Activated T-helper 1 cell treated with anti-CD3 and anti-CD28 coated beads, Interleukin-12 subunit alpha, Interleukin-12 subunit beta, Interleukin-2, Interleukin-4 antibody, amounts not matched to agents 30 ng/mL and 10 ng/mL and 1 ng/mL, durations not matched to agents 14 hours and 24 hours and 36 hours (primary cell): Measurements from ENCODE around the gene FMNL2. TPM values are rescaled to one million over a fixed set of nuclear protein-coding genes. Genes with fewer than 3 reads are reported as not detected.
A peak's percentile ranks its signal among the peaks of the same experiment; 100 is the strongest.
"Not testable (repeated sequence)": the region's sequence is repeated elsewhere in the genome, so short reads cannot be mapped to it uniquely, and the experiment has no call there.

ENCODE experiments used
- DNase-seq: peaks from one replicate; pipeline ENCODE4 v3.0.0; 2021; ENCODE audit warnings: low spot score
- H3K27ac Mint-ChIP-seq: one replicate; pipeline ENCODE4 v1.8.0; 2021; ENCODE audit warnings: mild to moderate bottlenecking, mixed read lengths
- H3K27me3 Mint-ChIP-seq: one replicate; pipeline ENCODE4 v1.8.0; 2022; ENCODE audit warnings: mild to moderate bottlenecking, moderate library complexity, mixed read lengths; ENCODE audit not compliant: insufficient read depth
- H3K36me3 Mint-ChIP-seq: one replicate; pipeline ENCODE4 v1.8.0; 2021; ENCODE audit warnings: low read depth, mixed read lengths
- H3K4me1 Mint-ChIP-seq: one replicate; pipeline ENCODE4 v1.8.0; 2021; ENCODE audit warnings: low read depth, mixed read lengths
- H3K4me3 Mint-ChIP-seq: one replicate; pipeline ENCODE4 v1.8.0; 2021; ENCODE audit warnings: mild to moderate bottlenecking, moderate library complexity, mixed read lengths
- H3K9me3 Mint-ChIP-seq: one replicate; pipeline ENCODE4 v1.8.0; 2021; ENCODE audit warnings: mixed read lengths
- intact Hi-C: fragments of 100-400 bp; cut with micrococcal nuclease; formaldehyde crosslinking; loops from one replicate; pipeline ENCODE4 v1.15.1; 2024
- total RNA-seq: library from RNA; stranded (reverse); gene quantifications from 2 replicates; pipeline ENCODE4 v1.2.3, GENCODE V29; 2022

FMNL2 gene
- 14.8 and 16.1 TPM in 2 replicates for total RNA-seq

DNA sequence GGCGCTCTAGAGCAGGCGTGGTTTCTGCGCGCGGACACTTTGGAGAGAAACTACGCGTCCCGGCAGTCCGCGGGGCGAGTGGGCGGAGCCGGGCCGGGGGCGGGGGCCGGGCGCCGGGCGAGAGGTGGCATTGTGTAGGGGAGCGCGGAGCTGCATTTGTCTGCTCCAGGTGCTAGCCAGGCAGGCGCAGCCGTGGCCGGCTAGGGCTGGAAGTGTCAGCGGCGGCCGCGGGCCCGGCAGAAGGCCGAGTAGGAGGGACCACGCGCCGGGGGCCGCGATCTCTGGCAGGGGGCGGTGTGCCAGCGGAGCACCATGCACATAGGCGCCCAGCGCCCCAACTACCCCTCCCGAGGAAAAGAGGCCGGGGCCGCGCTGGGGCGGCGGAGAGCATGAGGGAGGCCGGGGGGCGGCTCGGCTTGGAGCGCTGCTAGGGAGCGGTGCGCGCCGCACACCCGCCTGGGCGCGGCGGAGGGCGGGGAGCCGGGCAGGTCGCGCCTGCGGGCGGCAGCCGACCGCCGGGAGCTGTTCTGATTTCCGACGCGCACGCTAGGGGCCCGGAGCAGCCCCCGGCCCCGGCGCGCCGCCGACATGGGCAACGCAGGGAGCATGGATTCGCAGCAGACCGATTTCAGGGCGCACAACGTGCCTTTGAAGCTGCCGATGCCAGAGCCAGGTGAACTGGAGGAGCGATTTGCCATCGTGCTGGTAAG, at the start of gene FMNL2:
TSS of gene FMNL2 (plus strand) at position 159 of the 710 bp plus-strand sequence.
- H3K4me1 Mint-ChIP-seq = peaks cover 27% of the 10 kb centered on the region
- H3K36me3 Mint-ChIP-seq = no peaks in the 10 kb centered on the region
- peak within 1 kb of the TSS; percentile 85 for H3K4me3 Mint-ChIP-seq
- peak within 1 kb of the TSS; percentile 56 for H3K27ac Mint-ChIP-seq
- intact Hi-C loops = loop anchor here (1.0 to 10.0 kb wide), 10 partner anchors 72 to 382 kb away; partner anchors contain the start of genes CACNB4 and PRPF40A
- peak; percentile 54 for DNase-seq
- peaks cover 48% of the 10 kb centered on the region for H3K27me3 Mint-ChIP-seq
- no peaks in the 10 kb centered on the region for H3K9me3 Mint-ChIP-seq

DNA sequence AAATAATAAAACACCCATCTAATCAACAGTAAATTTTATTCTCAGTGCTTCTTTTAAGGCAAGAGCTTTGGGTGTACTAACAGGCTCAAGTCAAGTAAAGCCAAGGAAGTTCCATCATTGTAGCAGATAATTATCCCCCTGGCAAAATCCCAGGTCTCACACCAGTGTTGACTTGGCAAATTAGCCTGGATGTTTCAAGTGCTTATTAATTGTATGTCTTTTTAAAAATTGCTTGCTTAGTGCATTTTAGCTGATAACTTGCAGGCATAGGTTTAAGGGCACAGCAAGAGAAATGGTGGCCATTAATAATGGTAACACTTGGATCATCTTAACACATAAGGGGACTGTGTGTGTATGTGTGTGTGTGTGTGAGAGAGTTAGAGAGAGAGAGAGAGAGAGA, 42.0 kb upstream of the FMNL2 start:
- H3K4me1 Mint-ChIP-seq = no peaks in the 10 kb centered on the region
- no peaks in the 10 kb centered on the region for H3K27me3 Mint-ChIP-seq
- DNase-seq = no peak
- H3K4me3 Mint-ChIP-seq = no peak overlapping the region
- H3K36me3 Mint-ChIP-seq = no peaks in the 10 kb centered on the region
- no peaks in the 10 kb centered on the region for H3K9me3 Mint-ChIP-seq
- no peak overlapping the region for H3K27ac Mint-ChIP-seq
- intact Hi-C loops = no loop called here

DNA sequence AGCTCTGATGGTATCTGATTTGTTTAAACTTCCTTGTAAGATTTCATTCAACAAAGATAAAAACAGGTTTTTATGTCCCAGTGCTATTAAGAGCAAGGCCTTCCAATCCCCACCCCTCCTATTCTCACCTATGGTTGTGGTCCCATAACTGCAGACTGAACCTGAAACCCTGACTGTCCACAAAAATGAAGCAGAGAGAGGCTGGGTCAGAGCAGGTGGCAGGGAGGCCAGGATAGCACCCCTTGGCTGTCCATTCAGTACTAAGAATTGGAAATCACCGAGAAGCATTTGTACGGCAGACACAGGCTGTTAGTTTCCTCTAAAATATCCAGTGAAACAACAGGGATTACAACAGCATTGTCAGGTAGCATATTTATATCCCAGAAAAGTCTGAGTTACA, 37.3 kb upstream of the FMNL2 start:
- H3K4me1 Mint-ChIP-seq = no peaks in the 10 kb centered on the region
- H3K27me3 Mint-ChIP-seq = peaks cover 9% of the 10 kb centered on the region
- no peak overlapping the region for H3K27ac Mint-ChIP-seq
- no peak overlapping the region for H3K4me3 Mint-ChIP-seq
- no peak for DNase-seq
- no peaks in the 10 kb centered on the region for H3K9me3 Mint-ChIP-seq
- H3K36me3 Mint-ChIP-seq = no peaks in the 10 kb centered on the region
- intact Hi-C loops = no loop called here

DNA sequence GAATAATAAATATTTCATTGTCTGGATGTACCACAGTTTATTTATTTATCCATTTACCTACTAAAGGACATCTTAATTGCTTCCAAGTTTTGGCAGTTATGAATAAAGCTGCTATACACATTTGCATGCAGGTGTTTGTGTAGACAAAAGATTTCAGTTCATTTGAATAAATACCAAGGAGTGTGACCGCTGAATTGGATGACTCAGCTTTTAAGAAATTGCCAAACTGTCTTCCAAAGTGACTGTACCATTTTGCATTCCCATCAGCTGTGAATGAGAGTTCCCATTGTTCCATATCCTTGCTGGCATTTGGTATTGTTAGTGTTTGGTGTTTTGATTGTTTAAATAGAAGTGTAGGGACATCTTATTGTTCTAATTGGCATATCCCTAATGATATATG, 36.2 kb upstream of the FMNL2 start:
- intact Hi-C loops = no loop called here
- DNase-seq = no peak
- no peaks in the 10 kb centered on the region for H3K4me1 Mint-ChIP-seq

DNA sequence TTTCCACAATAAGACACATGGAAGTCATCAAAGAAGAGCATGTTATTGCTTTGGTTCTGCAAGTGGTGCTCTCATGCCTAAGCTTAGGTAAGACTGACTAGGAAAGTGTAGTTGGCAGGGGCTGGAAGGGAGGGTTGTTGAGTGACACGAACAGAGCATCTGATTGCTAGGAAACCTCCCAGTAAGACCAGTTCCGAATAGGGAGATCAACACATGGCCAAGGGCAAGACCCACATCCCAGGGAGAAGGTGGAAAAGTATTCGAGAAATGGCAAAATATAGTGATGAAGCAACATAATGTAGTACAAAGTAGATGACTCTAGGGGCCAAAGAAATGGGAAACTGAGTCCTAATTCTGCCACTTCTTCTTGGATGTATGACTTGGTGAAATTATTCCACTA, 33.8 kb upstream of the FMNL2 start:
- H3K36me3 Mint-ChIP-seq = no peaks in the 10 kb centered on the region
- intact Hi-C loops = no loop called here
- H3K27me3 Mint-ChIP-seq = peaks cover 13% of the 10 kb centered on the region
- H3K4me3 Mint-ChIP-seq = no peak overlapping the region
- H3K27ac Mint-ChIP-seq = no peak overlapping the region
- H3K9me3 Mint-ChIP-seq = no peaks in the 10 kb centered on the region
- no peak for DNase-seq
- H3K4me1 Mint-ChIP-seq = no peaks in the 10 kb centered on the region

More for the DNA sequence above, 36.2 kb upstream of the FMNL2 start:
- Mint-ChIP-seq H3K36me3 (no peaks in the 10 kb centered on the region), H3K9me3 (no peaks in the 10 kb centered on the region), H3K27me3 (peaks cover 9% of the 10 kb centered on the region), H3K4me3 (no peak overlapping the region), H3K27ac (no peak overlapping the region)

DNA sequence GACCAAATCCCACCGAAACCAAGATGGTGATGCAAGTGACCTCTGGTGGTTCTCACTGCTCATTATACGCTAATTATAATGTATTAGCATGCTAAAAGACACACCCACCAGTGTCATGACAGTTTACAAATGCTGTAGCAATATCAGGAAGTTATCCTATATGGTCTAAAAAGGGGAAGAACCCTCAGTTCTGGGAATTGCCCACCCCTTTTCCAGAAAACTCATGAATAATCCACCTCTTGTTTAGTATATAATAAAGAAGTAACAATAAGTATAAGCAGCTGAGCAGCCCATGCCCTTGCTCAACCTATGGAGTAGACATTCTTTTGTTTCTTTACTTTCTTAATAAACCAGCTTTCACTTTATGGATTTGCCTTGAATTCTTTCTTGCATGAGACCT, 31.0 kb upstream of the FMNL2 start:
- H3K27ac Mint-ChIP-seq = no peak overlapping the region

DNA sequence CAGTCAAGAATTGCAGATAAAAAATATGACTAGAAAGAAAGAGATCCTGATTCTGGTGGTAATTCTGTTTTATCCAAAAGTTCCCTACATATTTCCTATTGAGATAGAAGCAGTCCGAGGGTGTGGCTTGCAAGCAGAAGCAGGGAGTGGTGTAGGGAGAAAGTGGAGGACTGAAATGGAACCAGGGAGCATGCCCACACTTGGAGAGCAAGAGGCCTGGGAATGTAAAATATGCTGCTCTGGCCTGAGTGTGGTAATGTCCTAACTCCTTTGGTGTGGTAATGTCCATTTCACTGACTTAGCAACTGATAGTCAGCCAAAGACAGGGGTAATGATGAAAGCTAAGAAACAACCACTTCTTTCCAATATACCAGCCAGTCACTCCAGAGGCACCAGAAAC, 30.1 kb upstream of the FMNL2 start:
- no peak overlapping the region for H3K27ac Mint-ChIP-seq
- intact Hi-C loops = no loop called here
- no peak for DNase-seq
- H3K4me1 Mint-ChIP-seq = no peaks in the 10 kb centered on the region
- H3K27me3 Mint-ChIP-seq = peaks cover 7% of the 10 kb centered on the region
- no peaks in the 10 kb centered on the region for H3K36me3 Mint-ChIP-seq
- H3K4me3 Mint-ChIP-seq = no peak overlapping the region
- no peaks in the 10 kb centered on the region for H3K9me3 Mint-ChIP-seq

More for the DNA sequence above, 31.0 kb upstream of the FMNL2 start:
- H3K27me3 Mint-ChIP-seq = peaks cover 7% of the 10 kb centered on the region
- intact Hi-C loops = no loop called here
- DNase-seq = no peak
- H3K36me3 Mint-ChIP-seq = no peaks in the 10 kb centered on the region
- H3K9me3 Mint-ChIP-seq = no peaks in the 10 kb centered on the region
- no peak overlapping the region for H3K4me3 Mint-ChIP-seq
- H3K4me1 Mint-ChIP-seq = no peaks in the 10 kb centered on the region

DNA sequence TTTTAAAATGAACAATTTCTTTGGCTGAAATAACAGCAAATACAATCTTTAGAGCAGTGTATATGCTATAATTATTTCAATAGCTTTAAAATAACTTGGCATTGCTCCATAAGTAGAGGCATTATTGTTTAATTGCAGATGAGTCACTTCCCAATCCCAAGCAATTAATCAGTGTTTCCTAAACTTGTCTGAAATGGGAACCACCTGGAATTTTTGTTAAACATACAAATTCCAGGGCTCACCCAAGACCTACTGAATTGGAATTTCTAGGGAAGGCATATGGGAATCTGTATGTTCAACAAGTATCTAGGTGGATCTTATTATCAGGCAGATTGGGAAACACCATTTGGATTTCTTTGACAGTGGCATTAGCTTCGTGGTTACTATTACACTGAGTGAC, 27.1 kb upstream of the FMNL2 start:
- H3K36me3 Mint-ChIP-seq = no peaks in the 10 kb centered on the region
- no peaks in the 10 kb centered on the region for H3K9me3 Mint-ChIP-seq
- intact Hi-C loops = no loop called here
- H3K27ac Mint-ChIP-seq = no peak overlapping the region
- peaks cover 4% of the 10 kb centered on the region for H3K27me3 Mint-ChIP-seq
- H3K4me1 Mint-ChIP-seq = no peaks in the 10 kb centered on the region
- no peak for DNase-seq
- no peak overlapping the region for H3K4me3 Mint-ChIP-seq

DNA sequence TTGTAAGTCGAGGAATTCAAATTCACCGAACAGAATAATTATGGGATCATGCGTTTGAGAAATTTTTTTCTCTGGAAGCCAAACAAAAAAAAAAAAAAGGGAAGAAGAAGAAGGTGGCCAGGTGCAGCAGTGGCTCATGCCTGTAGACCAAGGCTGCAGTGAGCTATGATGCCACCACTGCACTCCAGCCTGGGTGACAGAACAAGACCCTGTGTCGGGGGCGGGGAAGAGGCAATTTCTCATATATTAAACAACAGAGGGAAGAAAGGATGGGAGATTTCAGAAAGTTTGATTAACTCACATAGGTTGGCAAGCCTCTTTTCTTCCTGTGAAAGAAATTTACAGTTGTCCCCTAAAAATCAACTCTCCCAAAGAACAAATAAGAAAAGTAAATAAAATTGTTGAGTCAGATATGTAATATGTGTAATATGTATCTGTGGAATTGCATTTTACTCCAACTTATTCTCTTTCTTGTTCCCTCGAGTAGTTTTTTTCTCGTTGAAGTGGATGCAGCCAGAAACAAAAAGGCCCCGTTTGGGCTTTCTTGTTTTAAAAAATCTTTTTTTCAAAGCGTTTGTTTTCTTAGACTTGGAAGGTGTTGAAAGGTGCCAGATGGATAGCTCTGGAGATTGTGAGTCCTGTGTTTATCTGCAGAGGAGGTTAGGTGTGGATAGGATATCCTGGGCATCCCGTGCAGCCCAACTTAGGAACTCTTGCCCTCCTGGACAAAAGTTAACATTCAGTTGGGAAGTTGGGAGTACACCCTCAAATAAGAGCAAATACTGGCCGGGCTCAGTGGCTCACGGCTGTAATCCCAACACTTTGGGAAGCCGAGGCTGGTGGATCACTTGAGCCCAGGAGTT, 25.4 kb upstream of the FMNL2 start:
- intact Hi-C loops = no loop called here
- no peak overlapping the region for H3K27ac Mint-ChIP-seq
- H3K36me3 Mint-ChIP-seq = no peaks in the 10 kb centered on the region
- no peak for DNase-seq
- no peak overlapping the region for H3K4me3 Mint-ChIP-seq
- H3K9me3 Mint-ChIP-seq = no peaks in the 10 kb centered on the region
- H3K4me1 Mint-ChIP-seq = no peaks in the 10 kb centered on the region
- peaks cover 10% of the 10 kb centered on the region for H3K27me3 Mint-ChIP-seq

DNA sequence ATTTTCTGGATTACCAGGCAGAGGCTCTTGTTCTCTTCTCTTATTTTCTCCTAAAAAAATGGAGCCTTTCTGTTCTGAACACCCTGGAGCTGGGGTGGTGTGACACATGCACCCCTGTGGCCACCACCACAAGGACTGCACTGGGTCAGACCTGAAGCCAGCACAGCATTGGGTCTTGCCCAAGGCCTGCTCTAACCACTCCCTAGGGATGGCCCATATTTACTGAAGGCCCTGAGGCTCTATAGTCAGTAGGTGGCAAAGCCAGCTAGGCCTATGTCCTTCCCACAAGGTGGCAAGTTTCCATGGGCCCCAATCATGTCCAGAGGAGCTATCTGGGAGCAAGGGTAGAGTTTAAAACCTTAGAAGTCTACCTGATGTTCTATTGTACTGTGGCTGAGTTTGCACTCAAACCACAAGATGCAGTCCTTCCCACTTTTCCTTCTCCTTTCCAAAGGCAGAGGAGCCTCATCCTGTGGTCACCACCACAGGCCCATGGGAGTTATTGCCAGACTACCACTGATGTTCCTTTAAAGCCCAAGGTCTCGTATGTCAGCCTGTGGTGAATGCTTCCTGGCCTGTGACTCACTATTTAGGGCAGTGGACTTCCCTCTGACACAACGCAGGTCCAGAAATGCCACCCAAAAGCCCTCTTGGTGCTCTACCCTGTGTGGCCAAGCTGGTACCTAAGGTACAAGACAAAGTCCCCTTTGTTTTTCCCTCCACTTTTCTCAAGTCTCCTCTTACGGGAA, 15.0 kb upstream of the FMNL2 start:
- no peak overlapping the region for H3K4me3 Mint-ChIP-seq
- H3K9me3 Mint-ChIP-seq = no peaks in the 10 kb centered on the region
- no peaks in the 10 kb centered on the region for H3K36me3 Mint-ChIP-seq
- no peaks in the 10 kb centered on the region for H3K4me1 Mint-ChIP-seq
- intact Hi-C loops = no loop called here
- no peak overlapping the region for H3K27ac Mint-ChIP-seq
- no peak for DNase-seq
- peaks cover 3% of the 10 kb centered on the region for H3K27me3 Mint-ChIP-seq

DNA sequence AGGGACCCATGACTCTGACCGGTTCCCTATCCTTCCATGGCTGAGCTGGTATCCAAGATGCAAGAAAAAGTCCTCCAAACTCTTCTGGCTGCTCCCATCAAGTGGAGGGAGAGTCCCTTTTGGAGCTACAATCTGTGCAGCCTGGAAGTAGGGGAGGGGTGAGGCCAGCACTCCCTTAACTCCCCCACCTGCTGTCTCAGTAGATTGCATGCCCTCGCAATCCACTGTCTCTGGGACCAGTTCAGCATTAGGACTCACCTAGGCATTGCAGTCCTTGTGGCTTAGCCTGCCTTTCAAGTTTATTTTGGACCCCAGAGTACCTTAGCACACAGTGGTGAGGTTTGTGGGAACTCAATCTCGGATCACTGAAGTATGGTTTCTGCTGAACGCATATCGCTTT, 14.2 kb upstream of the FMNL2 start:
- no peak for DNase-seq
- Mint-ChIP-seq H3K36me3 (no peaks in the 10 kb centered on the region), H3K27me3 (peaks cover 3% of the 10 kb centered on the region), H3K4me1 (no peaks in the 10 kb centered on the region), H3K27ac (no peak overlapping the region), H3K4me3 (no peak overlapping the region), H3K9me3 (no peaks in the 10 kb centered on the region)
- intact Hi-C loops = no loop called here

DNA sequence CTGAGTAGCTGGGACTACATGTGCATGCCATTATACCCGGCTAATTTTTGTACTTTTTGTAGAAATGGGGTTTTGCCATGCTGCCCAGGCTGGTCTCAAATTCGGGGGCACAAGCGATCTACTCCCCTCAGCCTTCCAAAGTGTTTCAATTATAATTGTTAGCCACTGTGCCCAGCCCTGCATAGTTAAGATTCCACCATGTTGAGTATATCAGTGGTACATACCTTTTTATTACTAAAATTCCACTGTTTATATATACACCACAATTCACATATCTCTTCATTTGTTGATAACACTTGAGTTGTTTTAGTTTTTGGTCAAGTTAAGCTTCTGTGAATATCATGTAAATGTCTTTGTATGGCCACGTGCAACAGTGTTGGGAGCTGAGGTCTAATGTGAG, 12.8 kb upstream of the FMNL2 start:
- H3K27me3 Mint-ChIP-seq = peaks cover 3% of the 10 kb centered on the region
- no peak for DNase-seq
- H3K4me1 Mint-ChIP-seq = no peaks in the 10 kb centered on the region
- H3K27ac Mint-ChIP-seq = no peak overlapping the region
- H3K4me3 Mint-ChIP-seq = no peak overlapping the region
- no peaks in the 10 kb centered on the region for H3K9me3 Mint-ChIP-seq
- intact Hi-C loops = no loop called here
- H3K36me3 Mint-ChIP-seq = no peaks in the 10 kb centered on the region

DNA sequence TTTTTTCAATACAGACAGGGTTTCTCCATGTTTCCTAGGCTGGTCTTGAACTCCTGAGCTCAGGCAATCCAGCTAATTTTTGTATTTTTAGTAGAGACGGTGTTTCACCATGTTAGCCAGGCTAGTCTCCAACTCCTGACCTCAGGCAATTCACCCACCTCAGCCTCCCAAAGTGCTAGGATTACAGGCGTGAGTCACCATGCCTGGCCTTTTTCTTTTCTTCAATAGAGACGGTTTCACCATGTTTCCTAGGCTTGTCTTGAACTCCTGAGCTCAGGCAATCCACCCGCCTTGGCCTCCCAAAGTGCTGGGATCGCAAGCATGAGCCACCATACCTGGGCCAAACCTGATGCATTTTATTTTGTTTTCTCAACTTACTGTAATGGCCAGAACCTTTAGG, 9.8 kb upstream of the FMNL2 start:
- DNase-seq, H3K27ac Mint-ChIP-seq, H3K4me1 Mint-ChIP-seq, H3K27me3 Mint-ChIP-seq, H3K4me3 Mint-ChIP-seq, intact Hi-C loops, H3K9me3 Mint-ChIP-seq, H3K36me3 Mint-ChIP-seq: not testable (repeated sequence)
